ENCODE results near the gene SYNGR2.
"Not testable (repeated sequence)": the region's sequence is repeated elsewhere in the genome, so short reads cannot be mapped to it uniquely, and the experiment has no call there.

SYNGR2 gene

GRCh38 chr17:78144147-78144719, 24.1 kb upstream of the SYNGR2 start:
- peak; percentile 74 for DNase-seq

GRCh38 chr17:78144736-78145641, 23.4 kb upstream of the SYNGR2 start:
- no peak for DNase-seq

GRCh38 chr17:78146471-78146869, 21.9 kb upstream of the SYNGR2 start:
- no peak for DNase-seq

- DNase-seq = no peak
These were observed 21.5 kb upstream of the SYNGR2 start for GRCh38 chr17:78146881-78147280.

- DNase-seq = peak; percentile 78
These were observed 20.9 kb upstream of the SYNGR2 start for GRCh38 chr17:78147315-78147998.

- DNase-seq = no peak
These were observed 19.9 kb upstream of the SYNGR2 start for GRCh38 chr17:78148286-78149016.

GRCh38 chr17:78151514-78152008, 16.8 kb upstream of the SYNGR2 start:
- no peak for DNase-seq

GRCh38 chr17:78154903-78155811, 13.2 kb upstream of the SYNGR2 start:
- peak; percentile 81 for DNase-seq

GRCh38 chr17:78159575-78160158, 8.7 kb upstream of the SYNGR2 start:
- no peak for DNase-seq

GRCh38 chr17:78163881-78164747, 4.3 kb upstream of the SYNGR2 start:
- DNase-seq = no peak

- DNase-seq = no peak
These were observed 3.4 kb upstream of the SYNGR2 start for GRCh38 chr17:78164748-78165607.

- DNase-seq = no peak
These were observed 2.0 kb upstream of the SYNGR2 start for GRCh38 chr17:78166416-78166815.

- peak; percentile 72 for DNase-seq
These were observed 767 bp downstream of the SYNGR2 start for GRCh38 chr17:78168903-78169793.

GRCh38 chr17:78170692-78171590, 2.6 kb downstream of the SYNGR2 start:
- no peak for DNase-seq

GRCh38 chr17:78171591-78172248, 3.3 kb downstream of the SYNGR2 start:
- not testable (repeated sequence) for DNase-seq

GRCh38 chr17:78172249-78173051, 4.1 kb downstream of the SYNGR2 start:
- DNase-seq = peak; percentile 66
